Putamen (tissue), 1 donor: ENCODE results near the gene GNAT1.
A peak's percentile ranks its signal among the peaks of the same experiment; 100 is the strongest.

Experiments
- DNase-seq: peaks from one replicate; pipeline ENCODE4 v3.0.0-alpha.2; 2016; ENCODE audit warnings: low spot score

GNAT1 gene

GRCh38 chr3:50163572-50164455, 27.6 kb upstream of the GNAT1 start:
- DNase-seq: peak; percentile 21

- no peak for DNase-seq
Measured at GRCh38 chr3:50164481-50164880, 26.9 kb upstream of the GNAT1 start.

- DNase-seq: peak; percentile 25
Measured at GRCh38 chr3:50164984-50165909, 26.2 kb upstream of the GNAT1 start.

- DNase-seq: peak; percentile 37
Measured at GRCh38 chr3:50165910-50166538, 25.4 kb upstream of the GNAT1 start.

- no peak for DNase-seq
Measured at GRCh38 chr3:50166620-50167019, 24.8 kb upstream of the GNAT1 start.

GRCh38 chr3:50167069-50167840, 24.2 kb upstream of the GNAT1 start:
- DNase-seq: no peak

GRCh38 chr3:50167841-50168209, 23.6 kb upstream of the GNAT1 start:
- no peak for DNase-seq

GRCh38 chr3:50168388-50168787, 23.0 kb upstream of the GNAT1 start:
- DNase-seq: no peak

- DNase-seq: no peak
Measured at GRCh38 chr3:50168791-50169190, 22.6 kb upstream of the GNAT1 start.

- no peak for DNase-seq
Measured at GRCh38 chr3:50169232-50169832, 22.1 kb upstream of the GNAT1 start.

- DNase-seq: no peak
Measured at GRCh38 chr3:50169858-50170257, 21.6 kb upstream of the GNAT1 start.

- DNase-seq: no peak
Measured at GRCh38 chr3:50170689-50171088, 20.7 kb upstream of the GNAT1 start.

GRCh38 chr3:50171540-50172301, 19.7 kb upstream of the GNAT1 start:
- no peak for DNase-seq

GRCh38 chr3:50172626-50173220, 18.7 kb upstream of the GNAT1 start:
- no peak for DNase-seq

GRCh38 chr3:50173685-50174516, 17.5 kb upstream of the GNAT1 start:
- DNase-seq: no peak

GRCh38 chr3:50174517-50174895, 16.9 kb upstream of the GNAT1 start:
- no peak for DNase-seq

- no peak for DNase-seq
Measured at GRCh38 chr3:50174947-50175524, 16.4 kb upstream of the GNAT1 start.

GRCh38 chr3:50177346-50177745, 14.1 kb upstream of the GNAT1 start:
- no peak for DNase-seq

GRCh38 chr3:50179710-50180109, 11.7 kb upstream of the GNAT1 start:
- DNase-seq: no peak
